PFSK-1 (cell line): ENCODE measurements around the gene TRIM50.

Source experiments
- FOXP2 ChIP-seq: optimal IDR thresholded peaks from 2 replicates; pipeline ENCODE3; 2011; ENCODE audit warnings: borderline replicate concordance, control low read depth, inconsistent platforms; ENCODE audit not compliant: insufficient read depth; ENCODE audit errors: extremely low read length, extremely low read depth
- TAF1 ChIP-seq: IDR thresholded peaks from 2 replicates; pipeline ENCODE4 v1.6.1; 2012; ENCODE audit warnings: low read length, control low read depth, borderline replicate concordance; ENCODE audit not compliant: insufficient read depth

- TF ChIP-seq TAF1, result no peak
- no peak for TF ChIP-seq FOXP2
Observed at GRCh38 chr7:73332447-73332846, 4.6 kb upstream of the TRIM50 start.
